ENCODE data around the gene DDIT3. TPM values are rescaled to one million over a fixed set of nuclear protein-coding genes. Genes with fewer than 3 reads are reported as not detected.

Gene DDIT3
- total RNA-seq, 1 experiment from 2014 or later: 84.7 TPM

DNA sequence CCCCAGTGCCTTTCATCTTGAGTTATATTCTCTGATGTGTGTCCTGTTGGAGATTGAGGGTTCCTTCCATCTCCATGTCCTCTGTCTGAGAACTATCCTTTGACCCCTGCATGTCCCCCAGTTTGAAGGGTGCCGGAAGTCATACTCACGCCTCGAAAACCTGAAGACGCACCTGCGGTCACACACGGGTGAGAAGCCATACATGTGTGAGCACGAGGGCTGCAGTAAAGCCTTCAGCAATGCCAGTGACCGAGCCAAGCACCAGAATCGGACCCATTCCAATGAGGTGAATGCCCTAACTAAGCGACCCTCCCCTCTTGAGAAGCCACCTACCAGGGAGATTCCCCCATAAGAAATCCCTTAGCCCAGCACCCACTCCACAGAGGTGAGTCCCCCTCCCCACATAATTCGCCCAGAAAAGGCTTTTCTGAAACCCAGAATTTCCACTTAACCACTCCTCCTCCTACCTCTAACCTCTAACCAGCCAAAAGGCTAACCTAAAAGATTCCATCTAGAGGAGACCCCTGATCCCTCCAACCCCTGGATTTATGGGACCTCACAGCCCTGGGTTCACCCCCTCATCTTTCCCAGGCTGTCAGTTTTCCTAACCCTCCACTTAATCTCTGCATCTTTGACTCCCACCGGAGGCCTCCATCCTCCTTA lies 53.0 kb downstream of the DDIT3 start:
- Histone ChIP-seq H3K9me3 (ENCODE audit: control insufficient read depth in 1 of 2, insufficient read depth in 1 of 2, low read depth in 1 of 2, low read length in 2 of 2) (no peaks in the 10 kb centered on the region), H3K4me1 (ENCODE audit: control insufficient read depth in 1 of 2, insufficient read depth in 2 of 2, low read length in 2 of 2) (peaks cover 0 to 9% of the 10 kb centered on the region in 2 experiments; a peak in 3 of 4 replicates), H3K4me3 (replicated peaks in 1 of 2; ENCODE audit: low read depth in 1 of 2, low read length in 2 of 2) (no peak overlapping the region), H3K4me2 (ENCODE audit: low read length) (no peak overlapping the region), H3K27me3 (ENCODE audit: insufficient read depth, low read length) (peaks cover 24% of the 10 kb centered on the region), H3K9me2 (ENCODE audit: insufficient read depth) (no peaks in the 10 kb centered on the region), H3K79me2 (ENCODE audit: insufficient read depth, low read length) (no peaks in the 10 kb centered on the region), H4K20me1 (ENCODE audit: insufficient read depth) (no peaks in the 10 kb centered on the region), H2AFZ (ENCODE audit: low read depth, low read length, poor library complexity, severe bottlenecking) (no peak overlapping the region), H3K36me3 (ENCODE audit: control insufficient read depth in 1 of 2, insufficient read depth in 2 of 2, low read length in 2 of 2) (no peaks in the 10 kb centered on the region), H3K27ac (ENCODE audit: low read depth, low read length) (no peak overlapping the region), H3K9ac (ENCODE audit: low read length) (no peak overlapping the region)
- ATAC-seq (no peak), DNase-seq (ENCODE audit: low read depth, low spot score) (no peak)
- ChIA-PET POLR2A (no interaction called here), RAD21 (ENCODE audit: low non-redundant PET in 1 of 2, low total read pairs in 2 of 2, uncharacterized antibody in 2 of 2, unreplicated experiment in 2 of 2) (no interaction called here), CTCF (no interaction called here)
- intact Hi-C loops (cut with micrococcal nuclease): no loop called here
- TF ChIP-seq EZH2 (IDR thresholded peaks at IDR 0.05): no peak
- TF ChIP-seq RAD21 (IDR thresholded peaks at IDR 0.05; ENCODE audit: low read depth): no peak
- no peak for TF ChIP-seq CEBPB (IDR thresholded peaks at IDR 0.05; ENCODE audit: low read depth)
- TF ChIP-seq SRF (IDR thresholded peaks at IDR 0.05; ENCODE audit: low read depth): no peak
- TF ChIP-seq EZH2phosphoT487 (IDR thresholded peaks at IDR 0.05; ENCODE audit: borderline replicate concordance): no peak
- no peak for TF ChIP-seq YY1 (IDR thresholded peaks at IDR 0.05; ENCODE audit: extremely low read depth, insufficient replicate concordance, low read depth, low read length)
- TF ChIP-seq TCF7L2 (IDR thresholded peaks at IDR 0.05; ENCODE audit: borderline replicate concordance, extremely low read depth, insufficient read depth, insufficient read length): no peak
- TF ChIP-seq, protein P1, sequence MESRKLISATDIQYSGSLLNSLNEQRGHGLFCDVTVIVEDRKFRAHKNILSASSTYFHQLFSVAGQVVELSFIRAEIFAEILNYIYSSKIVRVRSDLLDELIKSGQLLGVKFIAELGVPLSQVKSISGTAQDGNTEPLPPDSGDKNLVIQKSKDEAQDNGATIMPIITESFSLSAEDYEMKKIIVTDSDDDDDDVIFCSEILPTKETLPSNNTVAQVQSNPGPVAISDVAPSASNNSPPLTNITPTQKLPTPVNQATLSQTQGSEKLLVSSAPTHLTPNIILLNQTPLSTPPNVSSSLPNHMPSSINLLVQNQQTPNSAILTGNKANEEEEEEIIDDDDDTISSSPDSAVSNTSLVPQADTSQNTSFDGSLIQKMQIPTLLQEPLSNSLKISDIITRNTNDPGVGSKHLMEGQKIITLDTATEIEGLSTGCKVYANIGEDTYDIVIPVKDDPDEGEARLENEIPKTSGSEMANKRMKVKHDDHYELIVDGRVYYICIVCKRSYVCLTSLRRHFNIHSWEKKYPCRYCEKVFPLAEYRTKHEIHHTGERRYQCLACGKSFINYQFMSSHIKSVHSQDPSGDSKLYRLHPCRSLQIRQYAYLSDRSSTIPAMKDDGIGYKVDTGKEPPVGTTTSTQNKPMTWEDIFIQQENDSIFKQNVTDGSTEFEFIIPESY (IDR thresholded peaks at IDR 0.05; ENCODE audit: extremely low read depth, insufficient replicate concordance, low read length): no peak
- no peak for TF ChIP-seq POLR2A (IDR thresholded peaks at IDR 0.05; ENCODE audit: borderline replicate concordance, extremely low read depth, insufficient read depth, insufficient read length)
- TF ChIP-seq SP1 (IDR thresholded peaks at IDR 0.05; ENCODE audit: low read depth): no peak
- no peak for TF ChIP-seq FOSL1 (IDR thresholded peaks at IDR 0.05; ENCODE audit: low read depth)
- TF ChIP-seq SIN3A (IDR thresholded peaks at IDR 0.05; ENCODE audit: low read depth): no peak
- TF ChIP-seq ZFX (IDR thresholded peaks at IDR 0.05): no peak
- TF ChIP-seq EGR1 (IDR thresholded peaks at IDR 0.05; ENCODE audit: low read depth): no peak
- no peak for TF ChIP-seq ELF1 (IDR thresholded peaks at IDR 0.05; ENCODE audit: borderline replicate concordance, low read depth)
- TF ChIP-seq, protein P2, sequence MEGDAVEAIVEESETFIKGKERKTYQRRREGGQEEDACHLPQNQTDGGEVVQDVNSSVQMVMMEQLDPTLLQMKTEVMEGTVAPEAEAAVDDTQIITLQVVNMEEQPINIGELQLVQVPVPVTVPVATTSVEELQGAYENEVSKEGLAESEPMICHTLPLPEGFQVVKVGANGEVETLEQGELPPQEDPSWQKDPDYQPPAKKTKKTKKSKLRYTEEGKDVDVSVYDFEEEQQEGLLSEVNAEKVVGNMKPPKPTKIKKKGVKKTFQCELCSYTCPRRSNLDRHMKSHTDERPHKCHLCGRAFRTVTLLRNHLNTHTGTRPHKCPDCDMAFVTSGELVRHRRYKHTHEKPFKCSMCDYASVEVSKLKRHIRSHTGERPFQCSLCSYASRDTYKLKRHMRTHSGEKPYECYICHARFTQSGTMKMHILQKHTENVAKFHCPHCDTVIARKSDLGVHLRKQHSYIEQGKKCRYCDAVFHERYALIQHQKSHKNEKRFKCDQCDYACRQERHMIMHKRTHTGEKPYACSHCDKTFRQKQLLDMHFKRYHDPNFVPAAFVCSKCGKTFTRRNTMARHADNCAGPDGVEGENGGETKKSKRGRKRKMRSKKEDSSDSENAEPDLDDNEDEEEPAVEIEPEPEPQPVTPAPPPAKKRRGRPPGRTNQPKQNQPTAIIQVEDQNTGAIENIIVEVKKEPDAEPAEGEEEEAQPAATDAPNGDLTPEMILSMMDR (IDR thresholded peaks at IDR 0.05 in 2 of 3, conservative IDR thresholded peaks at IDR 0.05 in 1 of 3; ENCODE audit: borderline replicate concordance in 1 of 3, insufficient read depth in 1 of 3, low read depth in 2 of 3, low read length in 2 of 3): no peak
- no TSS peak for BruUV-seq (replicated peaks)

All from HCT116 (cell line).